NCI-H526 (cell line): ENCODE results near the gene CARD9.
"Not testable (repeated sequence)": the region's sequence is repeated elsewhere in the genome, so short reads cannot be mapped to it uniquely, and the experiment has no call there.

Experiments used
- DNase-seq, 2 experiments: peaks; one replicate each; lab custom pipeline; 2025; lab: John Stamatoyannopoulos, UW

The CARD9 gene

GRCh38 chr9:136322756-136323330 lies 50.6 kb downstream of the CARD9 start:
- no peak for DNase-seq

DNA sequence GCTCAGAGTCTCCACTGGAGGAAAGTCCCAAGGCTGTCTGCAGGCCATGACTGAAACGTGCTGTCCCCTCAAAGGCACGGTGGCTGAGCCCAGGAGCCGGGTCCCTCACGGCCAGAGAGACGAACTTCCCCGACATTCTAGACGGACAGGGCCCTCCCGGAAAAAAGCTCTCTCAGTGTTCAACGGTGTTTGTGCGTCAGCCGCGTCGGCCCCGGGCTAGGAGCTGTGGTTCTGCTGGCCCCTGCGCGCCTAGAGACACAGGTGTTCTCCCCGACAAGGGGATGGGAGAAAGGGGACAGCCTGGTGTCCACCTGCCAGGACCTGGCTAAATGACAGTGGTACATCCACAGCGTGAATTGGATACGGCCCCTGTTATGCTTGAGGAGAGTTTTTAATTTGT lies 51.9 kb downstream of the CARD9 start:
- no peak for DNase-seq

DNA sequence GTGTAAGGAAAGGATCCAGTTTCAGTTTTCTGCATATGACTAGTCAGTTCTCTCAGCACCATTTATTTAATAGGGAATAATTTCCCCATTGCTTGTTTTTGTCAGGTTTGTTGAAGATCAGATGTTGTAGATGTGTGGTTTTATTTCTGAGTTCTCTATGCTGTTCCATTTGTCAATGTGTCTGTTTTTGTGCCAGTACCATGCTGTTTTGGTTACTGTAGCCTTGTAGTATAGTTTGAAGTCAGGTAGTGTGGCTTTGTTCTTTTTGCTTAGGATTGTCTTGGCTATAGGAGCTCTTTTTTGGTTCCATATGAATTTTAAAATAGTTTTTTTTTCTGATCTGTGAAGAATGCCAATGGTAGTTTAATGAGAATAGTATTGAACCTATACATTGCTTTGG lies 52.5 kb downstream of the CARD9 start:
- not testable (repeated sequence) for DNase-seq

GRCh38 chr9:136319955-136320354 lies 53.5 kb downstream of the CARD9 start:
- not testable (repeated sequence) for DNase-seq

- not testable (repeated sequence) for DNase-seq
These were observed 54.2 kb downstream of the CARD9 start for GRCh38 chr9:136319244-136319643.

DNA sequence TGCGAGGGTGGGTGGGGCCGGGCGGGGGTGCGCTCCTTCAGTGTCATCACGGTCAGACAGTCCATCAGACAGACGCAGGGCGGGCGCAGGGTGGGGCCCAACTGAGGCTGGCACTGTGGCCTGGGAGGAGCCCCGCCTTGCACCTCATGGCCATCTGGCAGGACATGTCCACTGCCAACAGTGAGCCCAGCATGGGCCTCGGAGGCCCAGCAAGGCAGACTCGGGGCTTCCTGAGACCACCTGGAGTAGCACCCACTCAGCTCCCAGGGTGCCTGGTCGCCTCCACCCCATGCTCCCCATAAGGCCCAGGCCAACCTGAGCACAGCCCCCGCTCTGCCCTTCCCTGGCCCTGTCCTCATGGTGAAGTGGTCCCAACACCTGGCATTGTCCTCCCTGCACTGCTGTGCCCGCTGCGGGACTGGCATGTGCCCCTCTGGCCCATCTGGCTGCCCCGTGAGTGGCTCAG lies 54.7 kb downstream of the CARD9 start:
- no peak for DNase-seq

DNA sequence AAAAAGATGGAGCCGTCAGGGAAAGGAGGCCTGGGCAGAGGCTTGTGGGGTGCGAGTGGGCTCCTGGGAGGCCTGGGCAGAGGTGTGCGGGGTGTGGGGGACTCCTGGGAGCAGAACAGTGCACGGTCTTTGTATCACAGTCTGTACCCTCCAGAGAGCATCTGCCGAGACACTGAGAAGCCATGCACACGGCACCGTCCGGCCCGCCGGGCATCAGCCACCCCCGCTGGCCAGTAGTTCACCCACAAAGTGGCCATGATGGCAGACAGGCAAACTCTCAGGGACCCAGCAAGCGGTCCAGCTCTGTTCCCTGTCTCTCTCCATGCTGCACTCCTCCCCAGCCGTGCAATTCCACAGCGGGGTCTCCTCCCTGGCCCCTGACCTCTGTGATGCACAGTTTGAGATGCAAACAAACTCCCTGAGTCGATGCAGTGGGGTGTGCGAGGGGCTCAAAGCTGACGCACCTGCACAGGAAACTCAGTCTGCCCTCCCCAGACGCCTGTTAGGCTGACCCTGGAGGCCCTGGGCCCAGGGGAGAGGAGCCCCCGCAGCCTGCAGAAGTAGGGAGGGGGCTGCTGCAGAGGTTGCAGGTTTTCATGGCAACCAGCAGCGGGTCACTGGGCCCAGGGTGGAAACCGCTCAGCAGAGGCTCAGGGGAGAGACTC lies 55.2 kb downstream of the CARD9 start:
- no peak for DNase-seq

DNA sequence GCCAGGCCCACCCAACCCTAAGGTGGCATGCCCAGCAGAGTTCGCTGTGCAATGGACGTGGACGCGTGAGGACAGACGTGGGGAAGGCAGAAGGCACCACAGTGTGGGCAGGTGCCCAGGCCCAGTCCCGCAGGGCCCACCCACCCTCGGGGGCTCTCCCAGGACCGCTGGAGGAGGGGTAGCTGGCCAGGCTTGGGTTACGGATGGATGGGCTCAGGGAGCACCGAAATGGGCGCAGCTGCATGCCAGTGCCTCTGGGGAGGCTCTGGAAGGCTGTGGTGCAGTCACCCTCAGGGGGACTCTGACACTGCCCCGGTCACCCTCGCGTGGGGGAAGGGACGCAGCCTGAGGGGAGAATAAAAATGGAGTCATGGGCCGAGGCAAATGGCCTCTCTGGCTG lies 55.8 kb downstream of the CARD9 start:
- no peak for DNase-seq

DNA sequence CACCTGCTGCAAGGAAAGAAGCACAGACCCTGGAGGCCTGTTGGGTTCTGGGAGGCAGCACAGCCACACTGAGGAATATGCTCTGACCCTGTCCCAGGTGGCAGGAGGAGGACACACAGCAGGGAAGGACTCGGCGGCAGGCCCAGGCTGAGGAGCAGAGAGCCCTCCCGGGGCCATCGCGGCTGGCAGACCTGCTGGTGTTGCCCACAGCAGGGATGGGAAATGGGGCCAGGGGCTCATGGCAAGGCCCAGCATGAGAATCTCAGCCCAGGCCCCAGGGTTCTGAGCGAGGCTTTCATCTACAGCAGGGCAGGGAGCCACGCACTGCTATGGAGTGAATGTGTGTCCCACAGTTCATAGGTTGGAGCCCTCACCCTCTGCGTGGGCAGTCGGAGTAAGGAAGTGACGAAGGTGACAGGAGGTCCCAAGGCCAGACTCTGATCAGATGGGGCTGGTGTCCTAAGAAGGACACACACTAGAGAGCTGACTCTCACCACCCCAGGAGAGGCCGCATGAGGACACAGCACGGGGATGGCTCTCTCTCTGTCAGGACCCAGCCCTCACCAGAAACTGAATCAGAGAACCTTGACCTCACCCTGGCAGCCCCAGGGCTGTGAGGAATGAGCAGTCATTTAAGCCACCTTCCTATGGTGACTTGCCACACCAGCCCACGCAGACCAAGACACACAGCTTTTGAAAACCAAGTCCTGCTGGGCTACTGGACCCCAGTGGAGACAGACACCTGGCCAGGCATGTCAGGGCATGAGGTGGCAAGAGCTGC lies 56.4 kb downstream of the CARD9 start:
- no peak for DNase-seq

DNA sequence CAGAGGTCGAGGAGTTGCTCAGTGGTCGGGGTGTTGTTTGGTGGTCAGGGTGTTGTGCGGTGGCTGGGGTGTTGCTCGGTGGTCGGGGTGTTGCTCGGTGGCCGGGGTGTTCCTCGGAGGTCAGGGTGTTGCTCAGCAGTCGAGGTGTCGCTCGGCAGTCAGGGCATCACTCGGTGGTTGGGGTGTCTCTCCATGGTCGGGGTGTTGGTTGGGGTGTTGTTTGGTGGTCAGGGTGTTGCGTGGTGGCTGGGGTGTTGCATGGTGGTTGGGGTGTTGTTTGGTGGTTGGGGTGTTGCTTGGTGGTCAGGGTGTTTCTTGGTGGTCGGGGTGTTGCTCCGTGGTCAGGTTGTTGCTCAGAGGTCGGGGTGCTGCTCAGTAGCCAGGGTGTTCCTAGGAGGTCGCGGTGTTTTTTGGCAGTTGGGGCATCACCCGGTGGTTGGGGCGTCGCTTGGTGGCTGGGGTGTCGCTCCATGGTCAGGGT lies 57.2 kb downstream of the CARD9 start:
- DNase-seq = no peak

GRCh38 chr9:136314944-136315343 lies 58.5 kb downstream of the CARD9 start:
- DNase-seq = no peak

DNA sequence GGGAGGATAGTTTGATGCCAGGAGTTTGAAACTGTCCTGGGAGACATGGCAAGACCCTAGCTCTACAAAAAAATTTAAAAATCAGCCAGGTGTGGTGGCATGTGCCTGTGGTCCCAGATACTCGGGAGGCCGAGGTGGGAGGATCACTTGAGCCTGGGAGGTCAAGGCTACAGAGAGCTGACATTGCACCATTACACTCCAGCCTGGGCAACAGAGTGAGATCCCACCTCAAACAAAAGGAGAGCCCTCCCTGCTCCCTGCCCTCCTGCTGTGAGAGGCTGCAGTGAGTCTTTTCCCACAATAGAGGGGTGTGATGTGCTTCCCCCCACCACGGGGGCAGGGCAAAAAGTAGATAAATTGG lies 59.4 kb downstream of the CARD9 start:
- no peak for DNase-seq
